ENCODE results near the gene CLEC14A.

- TF ChIP-seq EZH2 (IDR thresholded peaks at IDR 0.05) (no peak), CTCF (IDR thresholded peaks at IDR 0.05) (no peak)
These were observed 7.0 kb upstream of the CLEC14A start for GRCh38 chr14:38262844-38263243.

Data from neural progenitor cell (in vitro differentiated cells).